ENCODE measurements around the gene POTEI. TPM values are rescaled to one million over a fixed set of nuclear protein-coding genes. Genes with fewer than 3 reads are reported as not detected.
"Not testable (repeated sequence)": the region's sequence is repeated elsewhere in the genome, so short reads cannot be mapped to it uniquely, and the experiment has no call there.

The POTEI gene
- total RNA-seq, 1 experiment from 2014 or later, result 1.2 TPM

DNA sequence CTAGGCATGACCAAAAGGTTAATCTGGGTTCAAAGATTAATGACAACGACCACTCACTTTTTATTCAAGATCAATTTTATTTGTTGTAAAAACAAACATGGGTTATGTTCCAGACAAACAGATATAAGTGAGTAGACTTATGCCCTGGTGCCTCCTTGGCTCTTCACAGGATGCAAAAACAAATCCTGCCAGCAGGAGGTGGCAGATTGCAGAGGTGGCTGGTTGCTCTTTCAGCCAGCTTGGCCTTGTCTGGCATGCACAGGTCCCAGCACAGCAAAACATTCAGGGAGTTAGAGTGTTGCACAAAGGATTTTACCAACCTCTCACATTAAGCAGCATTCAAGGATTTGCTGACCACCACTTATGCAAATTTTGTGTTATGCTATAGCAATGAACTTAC, 92.4 kb downstream of the POTEI start:
- H3K9ac ChIP-seq (ENCODE audit: low read length); H3K4me3 ChIP-seq (replicated peaks in 1 of 2; ENCODE audit: low read depth in 1 of 2, low read length in 2 of 2); H3K9me2 ChIP-seq (ENCODE audit: insufficient read depth); H2AFZ ChIP-seq (ENCODE audit: low read depth, low read length, poor library complexity, severe bottlenecking); H3K27ac ChIP-seq (ENCODE audit: low read depth, low read length); DNase-seq (ENCODE audit: low read depth, low spot score); H3K27me3 ChIP-seq (ENCODE audit: insufficient read depth, low read length); intact Hi-C loops (cut with micrococcal nuclease); BruUV-seq (replicated peaks); H3K9me3 ChIP-seq (ENCODE audit: control insufficient read depth in 1 of 2, insufficient read depth in 1 of 2, low read depth in 1 of 2, low read length in 2 of 2); H3K4me2 ChIP-seq (ENCODE audit: low read length); RAD21 ChIA-PET (ENCODE audit: low non-redundant PET in 1 of 2, low total read pairs in 2 of 2, uncharacterized antibody in 2 of 2, unreplicated experiment in 2 of 2); H3K36me3 ChIP-seq (ENCODE audit: control insufficient read depth in 1 of 2, insufficient read depth in 2 of 2, low read length in 2 of 2); CTCF ChIA-PET; ATAC-seq; H3K79me2 ChIP-seq (ENCODE audit: insufficient read depth, low read length); H3K4me1 ChIP-seq (ENCODE audit: control insufficient read depth in 1 of 2, insufficient read depth in 2 of 2, low read length in 2 of 2); H4K20me1 ChIP-seq (ENCODE audit: insufficient read depth); POLR2A ChIA-PET: not testable (repeated sequence)
- peak; percentile 5; the same call in 1 of the 2 replicates for TF ChIP-seq RAD21 (IDR thresholded peaks at IDR 0.05; ENCODE audit: low read depth)
- TF ChIP-seq, protein P1, sequence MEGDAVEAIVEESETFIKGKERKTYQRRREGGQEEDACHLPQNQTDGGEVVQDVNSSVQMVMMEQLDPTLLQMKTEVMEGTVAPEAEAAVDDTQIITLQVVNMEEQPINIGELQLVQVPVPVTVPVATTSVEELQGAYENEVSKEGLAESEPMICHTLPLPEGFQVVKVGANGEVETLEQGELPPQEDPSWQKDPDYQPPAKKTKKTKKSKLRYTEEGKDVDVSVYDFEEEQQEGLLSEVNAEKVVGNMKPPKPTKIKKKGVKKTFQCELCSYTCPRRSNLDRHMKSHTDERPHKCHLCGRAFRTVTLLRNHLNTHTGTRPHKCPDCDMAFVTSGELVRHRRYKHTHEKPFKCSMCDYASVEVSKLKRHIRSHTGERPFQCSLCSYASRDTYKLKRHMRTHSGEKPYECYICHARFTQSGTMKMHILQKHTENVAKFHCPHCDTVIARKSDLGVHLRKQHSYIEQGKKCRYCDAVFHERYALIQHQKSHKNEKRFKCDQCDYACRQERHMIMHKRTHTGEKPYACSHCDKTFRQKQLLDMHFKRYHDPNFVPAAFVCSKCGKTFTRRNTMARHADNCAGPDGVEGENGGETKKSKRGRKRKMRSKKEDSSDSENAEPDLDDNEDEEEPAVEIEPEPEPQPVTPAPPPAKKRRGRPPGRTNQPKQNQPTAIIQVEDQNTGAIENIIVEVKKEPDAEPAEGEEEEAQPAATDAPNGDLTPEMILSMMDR (IDR thresholded peaks at IDR 0.05 in 2 of 3, conservative IDR thresholded peaks at IDR 0.05 in 1 of 3; ENCODE audit: borderline replicate concordance in 1 of 3, insufficient read depth in 1 of 3, low read depth in 2 of 3, low read length in 2 of 3), result peak in 2 of 3 experiments; percentile 3 to 9; a peak in 1 of 6 replicates

Other genes with a start within 250 kb of the POTEI start
- 121 TPM for gene IMP4, start 166.4 kb downstream of the POTEI start, total RNA-seq (2021; ENCODE audit: unreplicated experiment)
- gene PTPN18, start 153.3 kb downstream of the POTEI start, total RNA-seq (2021; ENCODE audit: unreplicated experiment), result 52.4 TPM
- gene CFC1B, start 11.9 kb upstream of the POTEI start, total RNA-seq (2021; ENCODE audit: unreplicated experiment), result not detected
- not detected for gene CFC1, start 90.2 kb upstream of the POTEI start, total RNA-seq (2021; ENCODE audit: unreplicated experiment)
- gene POTEJ, start 102.1 kb upstream of the POTEI start, total RNA-seq (2021; ENCODE audit: unreplicated experiment), result not detected
- not detected for gene GPR148, start 219.7 kb upstream of the POTEI start, total RNA-seq (2021; ENCODE audit: unreplicated experiment)
- gene AMER3, start 246.2 kb upstream of the POTEI start, total RNA-seq (2021; ENCODE audit: unreplicated experiment), result not detected

All from HCT116 (cell line).